Measurements from ENCODE around the gene ATOSB.
"Not testable (repeated sequence)": the region's sequence is repeated elsewhere in the genome, so short reads cannot be mapped to it uniquely, and the experiment has no call there.

ATOSB gene

GRCh38 chr9:35115680-35116538, at the start of gene ATOSB:
TSS of gene ATOSB (minus strand) at chr9:35115862. CDS start at chr9:35108274, 7,588 bp downstream.
- H3K36me3 ChIP-seq (ENCODE audit: control insufficient read depth, insufficient read depth, low read length) = no peaks in the 10 kb centered on the region
- peaks cover 20% of the 10 kb centered on the region for H3K4me1 ChIP-seq (ENCODE audit: control insufficient read depth, insufficient read depth, low read length)
- H3K9ac ChIP-seq (ENCODE audit: low read depth, low read length) = no peak within 1 kb of the TSS
- H3K9me3 ChIP-seq (ENCODE audit: control insufficient read depth, insufficient read depth, low read length) = no peaks in the 10 kb centered on the region
- H3K4me3 ChIP-seq (ENCODE audit: low read depth, low read length) = peak within 1 kb of the TSS; percentile 88
- H3K27me3 ChIP-seq (ENCODE audit: control insufficient read depth, insufficient read depth, low read length) = no peaks in the 10 kb centered on the region
- peak within 1 kb of the TSS; percentile 93 for H3K27ac ChIP-seq (ENCODE audit: low read depth, low read length)

GRCh38 chr9:35164711-35165110, 49.0 kb upstream of the ATOSB start:
- Histone ChIP-seq H3K27ac (ENCODE audit: low read depth, low read length) (no peak overlapping the region), H3K9ac (ENCODE audit: low read depth, low read length) (no peak overlapping the region), H3K27me3 (ENCODE audit: control insufficient read depth, insufficient read depth, low read length) (no peaks in the 10 kb centered on the region), H3K9me3 (ENCODE audit: control insufficient read depth, insufficient read depth, low read length) (no peaks in the 10 kb centered on the region), H3K4me3 (ENCODE audit: low read depth, low read length) (no peak overlapping the region), H3K4me1 (ENCODE audit: control insufficient read depth, insufficient read depth, low read length) (peaks cover 16% of the 10 kb centered on the region), H3K36me3 (ENCODE audit: control insufficient read depth, insufficient read depth, low read length) (no peaks in the 10 kb centered on the region)

- H3K9me3 ChIP-seq (ENCODE audit: control insufficient read depth, insufficient read depth, low read length) = no peaks in the 10 kb centered on the region
- peaks cover 18% of the 10 kb centered on the region for H3K4me1 ChIP-seq (ENCODE audit: control insufficient read depth, insufficient read depth, low read length)
- no peaks in the 10 kb centered on the region for H3K36me3 ChIP-seq (ENCODE audit: control insufficient read depth, insufficient read depth, low read length)
- no peaks in the 10 kb centered on the region for H3K27me3 ChIP-seq (ENCODE audit: control insufficient read depth, insufficient read depth, low read length)
- H3K4me3 ChIP-seq (ENCODE audit: low read depth, low read length) = peak overlapping the region; percentile 95
- H3K27ac ChIP-seq (ENCODE audit: low read depth, low read length) = no peak overlapping the region
- H3K9ac ChIP-seq (ENCODE audit: low read depth, low read length) = no peak overlapping the region
These were observed 47.8 kb upstream of the ATOSB start for GRCh38 chr9:35163413-35163812.

- Histone ChIP-seq H3K4me1 (ENCODE audit: control insufficient read depth, insufficient read depth, low read length) (peaks cover 22% of the 10 kb centered on the region), H3K27me3 (ENCODE audit: control insufficient read depth, insufficient read depth, low read length) (no peaks in the 10 kb centered on the region), H3K9ac (ENCODE audit: low read depth, low read length) (peak overlapping the region; percentile 70; the same call in 1 of the 2 replicates), H3K9me3 (ENCODE audit: control insufficient read depth, insufficient read depth, low read length) (no peaks in the 10 kb centered on the region), H3K4me3 (ENCODE audit: low read depth, low read length) (peak overlapping the region; percentile 95), H3K27ac (ENCODE audit: low read depth, low read length) (peak overlapping the region; percentile 59), H3K36me3 (ENCODE audit: control insufficient read depth, insufficient read depth, low read length) (no peaks in the 10 kb centered on the region)
These were observed 47.1 kb upstream of the ATOSB start for GRCh38 chr9:35162605-35163315.

GRCh38 chr9:35161713-35162604, 46.3 kb upstream of the ATOSB start, which contains the start of gene UNC13B:
TSS of gene UNC13B (plus strand) at chr9:35162009. CDS start at chr9:35162284, 275 bp downstream.
- H3K4me1 ChIP-seq (ENCODE audit: control insufficient read depth, insufficient read depth, low read length) = peaks cover 30% of the 10 kb centered on the region
- peak within 1 kb of the TSS; percentile 95 for H3K4me3 ChIP-seq (ENCODE audit: low read depth, low read length)
- H3K27me3 ChIP-seq (ENCODE audit: control insufficient read depth, insufficient read depth, low read length) = no peaks in the 10 kb centered on the region
- H3K27ac ChIP-seq (ENCODE audit: low read depth, low read length) = peak within 1 kb of the TSS; percentile 59
- no peaks in the 10 kb centered on the region for H3K36me3 ChIP-seq (ENCODE audit: control insufficient read depth, insufficient read depth, low read length)
- no peaks in the 10 kb centered on the region for H3K9me3 ChIP-seq (ENCODE audit: control insufficient read depth, insufficient read depth, low read length)
- H3K9ac ChIP-seq (ENCODE audit: low read depth, low read length) = peak within 1 kb of the TSS; percentile 70

- Histone ChIP-seq H3K4me1 (ENCODE audit: control insufficient read depth, insufficient read depth, low read length) (peaks cover 43% of the 10 kb centered on the region), H3K36me3 (ENCODE audit: control insufficient read depth, insufficient read depth, low read length) (no peaks in the 10 kb centered on the region), H3K27ac (ENCODE audit: low read depth, low read length) (peak overlapping the region; percentile 66), H3K27me3 (ENCODE audit: control insufficient read depth, insufficient read depth, low read length) (no peaks in the 10 kb centered on the region), H3K4me3 (ENCODE audit: low read depth, low read length) (0 out of 2 replicates have a peak overlapping the region, but pooled peaks have one; percentile 14), H3K9ac (ENCODE audit: low read depth, low read length) (no peak overlapping the region), H3K9me3 (ENCODE audit: control insufficient read depth, insufficient read depth, low read length) (no peaks in the 10 kb centered on the region; the same call in 1 of the 2 replicates)
These were observed 43.0 kb upstream of the ATOSB start for GRCh38 chr9:35158501-35159280.

- peak overlapping the region; percentile 66 for H3K27ac ChIP-seq (ENCODE audit: low read depth, low read length)
- H3K27me3 ChIP-seq (ENCODE audit: control insufficient read depth, insufficient read depth, low read length); H3K9me3 ChIP-seq (ENCODE audit: control insufficient read depth, insufficient read depth, low read length); H3K9ac ChIP-seq (ENCODE audit: low read depth, low read length); H3K36me3 ChIP-seq (ENCODE audit: control insufficient read depth, insufficient read depth, low read length): not testable (repeated sequence)
- peaks cover 35% of the 10 kb centered on the region for H3K4me1 ChIP-seq (ENCODE audit: control insufficient read depth, insufficient read depth, low read length)
- 0 out of 2 replicates have a peak overlapping the region, but pooled peaks have one; percentile 14 for H3K4me3 ChIP-seq (ENCODE audit: low read depth, low read length)
These were observed 42.2 kb upstream of the ATOSB start for GRCh38 chr9:35157836-35158235.

- Histone ChIP-seq H3K36me3 (ENCODE audit: control insufficient read depth, insufficient read depth, low read length) (no peaks in the 10 kb centered on the region), H3K27me3 (ENCODE audit: control insufficient read depth, insufficient read depth, low read length) (no peaks in the 10 kb centered on the region), H3K9me3 (ENCODE audit: control insufficient read depth, insufficient read depth, low read length) (no peaks in the 10 kb centered on the region; the same call in 1 of the 2 replicates), H3K9ac (ENCODE audit: low read depth, low read length) (no peak overlapping the region), H3K27ac (ENCODE audit: low read depth, low read length) (peak overlapping the region; percentile 20), H3K4me1 (ENCODE audit: control insufficient read depth, insufficient read depth, low read length) (peaks cover 31% of the 10 kb centered on the region), H3K4me3 (ENCODE audit: low read depth, low read length) (0 out of 2 replicates have a peak overlapping the region, but pooled peaks have one; percentile 26)
These were observed 41.1 kb upstream of the ATOSB start for GRCh38 chr9:35156781-35157180.

GRCh38 chr9:35152926-35153325, 37.3 kb upstream of the ATOSB start:
- no peak overlapping the region for H3K9ac ChIP-seq (ENCODE audit: low read depth, low read length)
- no peaks in the 10 kb centered on the region for H3K27me3 ChIP-seq (ENCODE audit: control insufficient read depth, insufficient read depth, low read length)
- peaks cover 21% of the 10 kb centered on the region for H3K9me3 ChIP-seq (ENCODE audit: control insufficient read depth, insufficient read depth, low read length)
- no peak overlapping the region for H3K4me3 ChIP-seq (ENCODE audit: low read depth, low read length)
- no peaks in the 10 kb centered on the region for H3K36me3 ChIP-seq (ENCODE audit: control insufficient read depth, insufficient read depth, low read length)
- peaks cover 21% of the 10 kb centered on the region for H3K4me1 ChIP-seq (ENCODE audit: control insufficient read depth, insufficient read depth, low read length)
- no peak overlapping the region for H3K27ac ChIP-seq (ENCODE audit: low read depth, low read length)
